Measurements from ENCODE around the gene ARRDC1.

DNA sequence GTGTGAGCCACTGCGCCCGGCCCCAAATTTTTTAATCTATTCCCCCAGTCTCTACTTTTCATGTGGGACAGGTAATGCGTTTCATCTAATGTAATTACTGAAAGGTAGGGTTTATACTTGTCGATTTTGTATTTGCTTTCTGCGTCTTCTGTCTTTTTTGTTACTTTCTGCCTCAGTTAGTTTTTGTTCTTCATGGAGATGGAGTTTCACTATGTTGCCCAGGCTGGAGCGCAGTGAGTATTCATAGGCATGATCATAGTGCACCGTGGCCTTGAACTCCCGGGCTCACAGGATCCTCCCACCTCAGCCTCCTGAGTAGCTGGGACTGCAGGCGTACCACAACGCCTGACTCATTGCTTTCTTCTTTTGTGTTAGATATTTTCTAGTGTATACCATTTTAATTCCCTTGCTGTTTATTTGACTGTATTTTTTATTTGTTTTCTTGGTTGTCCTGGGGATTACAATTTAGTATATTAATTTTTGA lies 36.7 kb downstream of the ARRDC1 start:
- TF ChIP-seq, protein P1, sequence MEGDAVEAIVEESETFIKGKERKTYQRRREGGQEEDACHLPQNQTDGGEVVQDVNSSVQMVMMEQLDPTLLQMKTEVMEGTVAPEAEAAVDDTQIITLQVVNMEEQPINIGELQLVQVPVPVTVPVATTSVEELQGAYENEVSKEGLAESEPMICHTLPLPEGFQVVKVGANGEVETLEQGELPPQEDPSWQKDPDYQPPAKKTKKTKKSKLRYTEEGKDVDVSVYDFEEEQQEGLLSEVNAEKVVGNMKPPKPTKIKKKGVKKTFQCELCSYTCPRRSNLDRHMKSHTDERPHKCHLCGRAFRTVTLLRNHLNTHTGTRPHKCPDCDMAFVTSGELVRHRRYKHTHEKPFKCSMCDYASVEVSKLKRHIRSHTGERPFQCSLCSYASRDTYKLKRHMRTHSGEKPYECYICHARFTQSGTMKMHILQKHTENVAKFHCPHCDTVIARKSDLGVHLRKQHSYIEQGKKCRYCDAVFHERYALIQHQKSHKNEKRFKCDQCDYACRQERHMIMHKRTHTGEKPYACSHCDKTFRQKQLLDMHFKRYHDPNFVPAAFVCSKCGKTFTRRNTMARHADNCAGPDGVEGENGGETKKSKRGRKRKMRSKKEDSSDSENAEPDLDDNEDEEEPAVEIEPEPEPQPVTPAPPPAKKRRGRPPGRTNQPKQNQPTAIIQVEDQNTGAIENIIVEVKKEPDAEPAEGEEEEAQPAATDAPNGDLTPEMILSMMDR (IDR thresholded peaks at IDR 0.05) = no peak
- TF ChIP-seq POLR2A (IDR thresholded peaks at IDR 0.05) = no peak
